ENCODE measurements around the gene MAP4K1.

The MAP4K1 gene

GRCh38 chr19:38648769-38649304 is 31.1 kb upstream of the MAP4K1 start:
- H3K4me3 ChIP-seq, result peak overlapping the region; percentile 98
- no peak for TF ChIP-seq EZH2 (IDR thresholded peaks at IDR 0.05)
- no peak for TF ChIP-seq POLR2AphosphoS5 (IDR thresholded peaks at IDR 0.05; ENCODE audit: borderline replicate concordance, low read depth, low read length)
- TF ChIP-seq FOXP2 (optimal IDR thresholded peaks at IDR 0.05; ENCODE audit: control extremely low read depth, extremely low read length, insufficient read depth), result no peak
- peak overlapping the region; percentile 99 for H3K9ac ChIP-seq (ENCODE audit: insufficient read length)
- H3K9me3 ChIP-seq (ENCODE audit: low read depth, low read length), result no peaks in the 10 kb centered on the region
- no peak for DNase-seq (ENCODE audit: low read depth, low spot score)
- no peak overlapping the region for H3K27ac ChIP-seq
- peaks cover 3% of the 10 kb centered on the region for H3K36me3 ChIP-seq (ENCODE audit: insufficient read depth, low read length)

GRCh38 chr19:38647966-38648768 is 30.4 kb upstream of the MAP4K1 start:
- Histone ChIP-seq H3K9ac (ENCODE audit: insufficient read length) (peak overlapping the region; percentile 99), H3K27ac (0 out of 2 replicates have a peak overlapping the region, but pooled peaks have one; percentile 57), H3K4me3 (peak overlapping the region; percentile 98), H3K36me3 (ENCODE audit: insufficient read depth, low read length) (no peaks in the 10 kb centered on the region), H3K9me3 (ENCODE audit: low read depth, low read length) (no peaks in the 10 kb centered on the region)
- TF ChIP-seq FOXP2 (optimal IDR thresholded peaks at IDR 0.05; ENCODE audit: control extremely low read depth, extremely low read length, insufficient read depth), result no peak
- no peak for TF ChIP-seq EZH2 (IDR thresholded peaks at IDR 0.05)
- TF ChIP-seq POLR2AphosphoS5 (IDR thresholded peaks at IDR 0.05; ENCODE audit: borderline replicate concordance, low read depth, low read length), result no peak
- no peak for DNase-seq (ENCODE audit: low read depth, low spot score)

GRCh38 chr19:38647368-38647965 is 29.7 kb upstream of the MAP4K1 start, which contains the start of gene ACTN4:
ACTN4 (plus strand) TSS chr19:38647649; CDS start chr19:38647746, 97 bp downstream.
- TF ChIP-seq POLR2AphosphoS5 (IDR thresholded peaks at IDR 0.05; ENCODE audit: borderline replicate concordance, low read depth, low read length) (peak; percentile 86; the same call in 1 of the 2 replicates), EZH2 (IDR thresholded peaks at IDR 0.05) (no peak)
- H3K27ac ChIP-seq, result peak within 1 kb of the TSS; percentile 83; the same call in 1 of the 2 replicates
- H3K9me3 ChIP-seq (ENCODE audit: low read depth, low read length), result no peaks in the 10 kb centered on the region
- no peaks in the 10 kb centered on the region for H3K36me3 ChIP-seq (ENCODE audit: insufficient read depth, low read length)
- peak within 1 kb of the TSS; percentile 98 for H3K4me3 ChIP-seq
- peak within 1 kb of the TSS; percentile 99 for H3K9ac ChIP-seq (ENCODE audit: insufficient read length)
- peak; percentile 55 for DNase-seq (ENCODE audit: low read depth, low spot score)

GRCh38 chr19:38644719-38645118 is 27.0 kb upstream of the MAP4K1 start:
- Histone ChIP-seq H3K36me3 (ENCODE audit: insufficient read depth, low read length) (no peaks in the 10 kb centered on the region), H3K9me3 (ENCODE audit: low read depth, low read length) (no peaks in the 10 kb centered on the region), H3K27ac (no peak overlapping the region), H3K9ac (ENCODE audit: insufficient read length) (no peak overlapping the region), H3K4me3 (no peak overlapping the region)
- DNase-seq (ENCODE audit: low read depth, low spot score), result no peak
- no peak for TF ChIP-seq POLR2AphosphoS5 (IDR thresholded peaks at IDR 0.05; ENCODE audit: borderline replicate concordance, low read depth, low read length)
- TF ChIP-seq EZH2 (IDR thresholded peaks at IDR 0.05), result no peak
- TF ChIP-seq FOXP2 (optimal IDR thresholded peaks at IDR 0.05; ENCODE audit: control extremely low read depth, extremely low read length, insufficient read depth), result no peak

GRCh38 chr19:38642176-38642575 is 24.4 kb upstream of the MAP4K1 start:
- TF ChIP-seq POLR2AphosphoS5 (IDR thresholded peaks at IDR 0.05; ENCODE audit: borderline replicate concordance, low read depth, low read length) (no peak), EZH2 (IDR thresholded peaks at IDR 0.05) (no peak), FOXP2 (optimal IDR thresholded peaks at IDR 0.05; ENCODE audit: control extremely low read depth, extremely low read length, insufficient read depth) (no peak)
- no peak overlapping the region for H3K27ac ChIP-seq
- DNase-seq (ENCODE audit: low read depth, low spot score), result no peak
- H3K36me3 ChIP-seq (ENCODE audit: insufficient read depth, low read length), result no peaks in the 10 kb centered on the region
- no peak overlapping the region for H3K9ac ChIP-seq (ENCODE audit: insufficient read length)
- no peaks in the 10 kb centered on the region for H3K9me3 ChIP-seq (ENCODE audit: low read depth, low read length)
- H3K4me3 ChIP-seq, result no peak overlapping the region

GRCh38 chr19:38640368-38640767 is 22.6 kb upstream of the MAP4K1 start:
- Histone ChIP-seq H3K27ac (no peak overlapping the region), H3K4me3 (no peak overlapping the region), H3K9me3 (ENCODE audit: low read depth, low read length) (no peaks in the 10 kb centered on the region), H3K36me3 (ENCODE audit: insufficient read depth, low read length) (peaks cover 10% of the 10 kb centered on the region), H3K9ac (ENCODE audit: insufficient read length) (no peak overlapping the region)
- DNase-seq (ENCODE audit: low read depth, low spot score), result no peak
- no peak for TF ChIP-seq EZH2 (IDR thresholded peaks at IDR 0.05)
- TF ChIP-seq POLR2AphosphoS5 (IDR thresholded peaks at IDR 0.05; ENCODE audit: borderline replicate concordance, low read depth, low read length), result no peak
- no peak for TF ChIP-seq FOXP2 (optimal IDR thresholded peaks at IDR 0.05; ENCODE audit: control extremely low read depth, extremely low read length, insufficient read depth)

GRCh38 chr19:38639679-38640078 is 21.9 kb upstream of the MAP4K1 start:
- Histone ChIP-seq H3K9ac (ENCODE audit: insufficient read length) (no peak overlapping the region), H3K4me3 (no peak overlapping the region), H3K9me3 (ENCODE audit: low read depth, low read length) (no peaks in the 10 kb centered on the region), H3K36me3 (ENCODE audit: insufficient read depth, low read length) (peaks cover 17% of the 10 kb centered on the region), H3K27ac (no peak overlapping the region)
- DNase-seq (ENCODE audit: low read depth, low spot score), result no peak
- TF ChIP-seq POLR2AphosphoS5 (IDR thresholded peaks at IDR 0.05; ENCODE audit: borderline replicate concordance, low read depth, low read length) (no peak), EZH2 (IDR thresholded peaks at IDR 0.05) (no peak), FOXP2 (optimal IDR thresholded peaks at IDR 0.05; ENCODE audit: control extremely low read depth, extremely low read length, insufficient read depth) (no peak)

- Histone ChIP-seq H3K36me3 (ENCODE audit: insufficient read depth, low read length) (peaks cover 17% of the 10 kb centered on the region), H3K9me3 (ENCODE audit: low read depth, low read length) (no peaks in the 10 kb centered on the region), H3K9ac (ENCODE audit: insufficient read length) (no peak overlapping the region), H3K4me3 (no peak overlapping the region), H3K27ac (no peak overlapping the region)
- TF ChIP-seq EZH2 (IDR thresholded peaks at IDR 0.05), result no peak
- no peak for TF ChIP-seq FOXP2 (optimal IDR thresholded peaks at IDR 0.05; ENCODE audit: control extremely low read depth, extremely low read length, insufficient read depth)
- TF ChIP-seq POLR2AphosphoS5 (IDR thresholded peaks at IDR 0.05; ENCODE audit: borderline replicate concordance, low read depth, low read length), result no peak
- no peak for DNase-seq (ENCODE audit: low read depth, low spot score)
These were observed 20.7 kb upstream of the MAP4K1 start for GRCh38 chr19:38638461-38638860.

Data from SK-N-MC (cell line).